ENCODE data around the gene KCTD4.
"Not testable (repeated sequence)": the region's sequence is repeated elsewhere in the genome, so short reads cannot be mapped to it uniquely, and the experiment has no call there.

KCTD4 gene

DNA sequence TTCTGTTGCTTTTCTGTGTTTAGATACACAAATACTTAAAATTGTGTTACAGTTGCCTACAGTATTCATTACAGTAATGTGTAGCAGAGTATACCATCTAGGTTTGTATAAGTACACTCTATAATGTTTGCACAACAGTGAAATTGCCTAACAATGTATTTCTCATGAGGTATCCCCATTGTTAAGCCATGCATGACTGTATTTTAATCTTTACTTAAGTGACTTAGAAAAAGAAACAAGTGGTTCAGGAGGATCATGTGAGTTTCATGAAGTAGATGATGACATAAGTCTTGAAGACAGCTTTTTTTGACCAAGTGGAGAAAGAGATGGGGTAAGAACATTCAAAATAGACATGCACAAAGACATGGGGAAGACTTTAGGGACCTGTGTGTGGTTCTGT lies 8.4 kb upstream of the KCTD4 start:
- DNase-seq: no peak

DNA sequence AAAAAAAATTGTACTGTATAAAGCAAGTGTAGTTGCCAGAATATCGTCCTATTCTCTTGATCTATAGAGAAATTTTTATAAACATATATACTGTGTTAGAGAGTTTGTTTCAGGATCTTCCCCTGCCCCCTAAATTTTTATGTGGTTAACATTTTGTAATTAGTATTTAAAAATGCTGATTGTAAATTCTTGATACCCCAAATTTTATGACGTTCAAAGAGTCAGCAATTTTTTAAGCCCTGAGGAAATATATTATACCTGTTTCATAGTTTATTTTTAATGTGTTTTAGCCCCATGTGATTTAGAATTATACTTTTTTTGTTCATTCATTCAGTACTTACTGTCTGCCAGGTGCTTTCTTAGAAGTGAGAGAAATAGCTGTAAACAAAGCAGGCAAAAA lies 7.3 kb upstream of the KCTD4 start:
- no peak for DNase-seq

GRCh38 chr13:45207319-45207718 lies 6.5 kb upstream of the KCTD4 start:
- DNase-seq: no peak

DNA sequence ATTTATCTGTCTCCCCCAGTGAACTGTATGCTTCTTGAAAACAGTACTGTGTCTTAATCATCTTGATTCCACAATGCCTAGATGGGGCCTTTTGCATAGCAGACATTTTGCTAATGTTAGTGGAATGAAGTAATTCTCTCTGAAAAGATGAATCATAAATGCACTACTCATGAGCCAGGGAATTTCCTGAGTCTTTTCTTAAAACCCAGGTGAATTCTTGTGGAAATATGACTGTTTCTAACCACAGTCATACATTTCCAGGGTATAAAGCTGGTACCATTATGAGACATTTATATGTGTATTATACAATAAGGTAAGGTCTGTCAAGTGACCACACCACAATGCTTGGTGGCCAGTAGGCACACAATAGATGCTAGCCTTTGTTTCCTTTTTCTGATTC lies 5.5 kb upstream of the KCTD4 start:
- DNase-seq: no peak

DNA sequence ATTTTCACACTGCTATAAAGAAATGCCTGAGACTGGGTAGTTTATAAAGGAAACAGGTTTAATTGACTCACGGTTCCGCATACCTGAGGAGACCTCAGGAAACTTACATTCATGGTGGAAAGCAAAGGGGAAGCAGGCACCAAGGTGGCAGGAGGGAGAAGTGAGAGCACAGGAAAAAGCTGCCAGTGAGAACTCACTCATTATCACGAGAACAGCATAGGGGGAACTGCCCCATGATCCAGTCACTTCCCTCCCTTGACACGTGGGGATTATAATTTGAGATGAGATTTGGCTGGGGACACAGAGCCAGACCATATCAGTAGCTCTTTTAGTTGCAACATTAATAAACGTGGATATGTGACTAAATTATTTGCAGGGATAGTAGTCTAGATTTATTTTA lies 4.3 kb upstream of the KCTD4 start:
- DNase-seq: no peak

GRCh38 chr13:45199711-45200110 lies 1.1 kb downstream of the KCTD4 start:
- no peak for DNase-seq

- no peak for DNase-seq
Measured at GRCh38 chr13:45198924-45199323, 1.9 kb downstream of the KCTD4 start.

DNA sequence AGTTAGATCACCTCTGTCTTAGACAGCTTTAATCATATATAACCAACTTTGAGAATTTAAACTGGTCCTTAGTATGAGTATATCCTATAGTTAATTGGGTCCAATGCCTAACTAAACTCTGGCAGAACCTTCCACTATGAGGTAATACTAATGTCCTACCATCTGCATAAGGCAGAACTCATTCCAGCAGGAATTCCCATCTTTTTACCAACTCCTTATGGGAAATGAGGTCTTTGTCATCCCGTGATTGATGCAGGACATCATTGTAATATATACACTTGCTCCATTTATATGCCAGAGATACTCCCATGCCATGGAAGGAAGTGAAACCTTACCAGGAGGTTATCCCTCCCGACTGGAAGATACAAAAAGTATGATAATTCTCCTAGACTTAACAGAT lies 2.8 kb downstream of the KCTD4 start:
- no peak for DNase-seq

GRCh38 chr13:45196622-45197021 lies 4.2 kb downstream of the KCTD4 start:
- DNase-seq: no peak

DNA sequence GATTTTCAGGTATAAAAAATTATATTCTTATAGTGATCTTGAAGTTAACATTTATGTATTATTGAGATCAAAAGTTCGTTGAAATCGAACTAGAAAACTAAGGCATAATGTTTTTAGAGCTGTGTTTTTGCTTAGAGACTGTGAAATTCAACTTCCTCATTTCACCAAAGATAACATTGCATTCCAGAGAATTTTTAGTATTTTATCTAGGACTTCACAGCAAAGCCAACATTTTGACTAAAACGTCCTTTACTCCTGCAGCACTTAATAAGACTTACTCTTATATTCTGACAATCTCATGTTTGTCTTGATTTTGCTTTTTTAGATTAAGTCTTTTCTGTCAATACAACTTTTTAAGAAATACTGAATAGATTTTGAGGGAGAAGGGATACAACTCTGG lies 4.7 kb downstream of the KCTD4 start:
- DNase-seq: no peak

DNA sequence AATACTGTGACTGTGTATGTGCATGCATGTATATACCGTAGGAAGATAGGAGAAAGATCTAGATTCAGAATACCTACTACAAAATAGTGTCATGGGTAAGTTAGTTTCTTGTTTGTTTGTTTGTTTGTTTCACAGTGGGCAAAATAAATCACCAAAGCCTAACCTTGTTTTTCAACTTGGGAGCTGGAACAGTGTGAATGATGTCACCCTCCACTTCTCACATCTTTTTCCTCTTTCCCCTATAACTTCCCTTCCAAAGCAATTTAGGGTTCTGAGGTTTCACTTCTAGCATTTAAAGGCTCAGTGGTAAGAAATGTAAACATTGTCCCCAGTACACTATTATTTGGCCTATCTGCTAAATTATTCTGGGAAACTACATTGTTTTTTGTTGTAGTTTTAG lies 5.4 kb downstream of the KCTD4 start:
- DNase-seq: no peak

GRCh38 chr13:45194081-45194939 lies 6.5 kb downstream of the KCTD4 start:
- no peak for DNase-seq

GRCh38 chr13:45191874-45192273 lies 9.0 kb downstream of the KCTD4 start:
- DNase-seq: no peak

GRCh38 chr13:45189511-45189910 lies 11.3 kb downstream of the KCTD4 start:
- DNase-seq: not testable (repeated sequence)

DNA sequence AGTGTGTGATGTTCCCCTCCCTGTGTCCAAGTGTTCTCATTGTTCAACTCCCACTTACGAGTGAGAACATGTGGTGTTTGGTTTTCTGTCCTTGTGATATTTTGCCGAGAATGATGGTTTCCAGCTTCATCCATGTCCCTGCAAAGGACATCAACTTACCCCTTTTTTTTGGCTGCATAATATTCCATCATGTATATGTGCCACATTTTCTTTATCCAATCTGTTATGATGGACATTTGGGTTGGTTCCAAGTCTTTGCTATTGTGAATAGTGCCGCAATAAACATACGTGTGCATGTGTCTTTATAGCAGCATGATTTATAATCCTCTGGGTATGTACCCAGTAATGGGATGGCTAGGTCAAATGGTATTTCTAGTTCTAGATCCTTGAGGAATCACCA lies 11.8 kb downstream of the KCTD4 start:
- DNase-seq: not testable (repeated sequence)

DNA sequence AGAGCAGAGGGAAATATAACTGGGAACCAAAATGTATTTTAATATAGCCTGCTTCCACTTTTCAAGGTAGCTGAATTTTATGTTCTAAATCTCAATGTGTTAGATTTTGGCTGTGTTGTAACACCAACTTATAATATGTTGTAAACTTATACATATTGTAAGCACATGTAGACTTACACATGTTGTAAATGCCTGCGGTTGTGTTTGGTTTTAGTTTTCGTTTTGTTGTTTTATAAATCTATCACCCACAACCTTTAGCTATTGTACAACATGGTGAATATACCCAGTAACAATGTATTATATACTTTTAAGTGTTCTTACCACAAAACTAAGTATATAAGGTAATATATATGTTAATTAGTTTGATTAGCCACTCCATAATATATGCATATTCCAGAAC lies 15.6 kb downstream of the KCTD4 start:
- no peak for DNase-seq

DNA sequence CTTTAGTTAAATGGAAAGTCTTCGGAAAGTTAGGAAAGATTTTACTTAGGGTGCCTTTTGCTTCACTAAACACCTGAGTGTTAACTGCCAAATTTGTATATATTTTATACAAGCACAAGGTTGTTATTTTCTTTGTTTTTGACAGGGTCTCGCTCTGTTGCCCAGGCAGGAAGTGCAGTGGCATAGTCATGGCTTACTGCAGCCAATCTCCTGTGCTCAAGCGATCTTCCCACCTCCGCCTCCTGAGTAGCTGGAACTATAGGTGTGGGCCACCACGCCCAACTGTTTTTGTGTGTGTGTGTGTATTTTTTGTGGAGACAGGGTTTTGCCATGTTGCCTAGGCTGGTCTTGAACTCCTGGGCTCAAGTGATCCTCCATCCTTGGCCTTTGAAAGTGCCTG lies 16.2 kb downstream of the KCTD4 start:
- no peak for DNase-seq

DNA sequence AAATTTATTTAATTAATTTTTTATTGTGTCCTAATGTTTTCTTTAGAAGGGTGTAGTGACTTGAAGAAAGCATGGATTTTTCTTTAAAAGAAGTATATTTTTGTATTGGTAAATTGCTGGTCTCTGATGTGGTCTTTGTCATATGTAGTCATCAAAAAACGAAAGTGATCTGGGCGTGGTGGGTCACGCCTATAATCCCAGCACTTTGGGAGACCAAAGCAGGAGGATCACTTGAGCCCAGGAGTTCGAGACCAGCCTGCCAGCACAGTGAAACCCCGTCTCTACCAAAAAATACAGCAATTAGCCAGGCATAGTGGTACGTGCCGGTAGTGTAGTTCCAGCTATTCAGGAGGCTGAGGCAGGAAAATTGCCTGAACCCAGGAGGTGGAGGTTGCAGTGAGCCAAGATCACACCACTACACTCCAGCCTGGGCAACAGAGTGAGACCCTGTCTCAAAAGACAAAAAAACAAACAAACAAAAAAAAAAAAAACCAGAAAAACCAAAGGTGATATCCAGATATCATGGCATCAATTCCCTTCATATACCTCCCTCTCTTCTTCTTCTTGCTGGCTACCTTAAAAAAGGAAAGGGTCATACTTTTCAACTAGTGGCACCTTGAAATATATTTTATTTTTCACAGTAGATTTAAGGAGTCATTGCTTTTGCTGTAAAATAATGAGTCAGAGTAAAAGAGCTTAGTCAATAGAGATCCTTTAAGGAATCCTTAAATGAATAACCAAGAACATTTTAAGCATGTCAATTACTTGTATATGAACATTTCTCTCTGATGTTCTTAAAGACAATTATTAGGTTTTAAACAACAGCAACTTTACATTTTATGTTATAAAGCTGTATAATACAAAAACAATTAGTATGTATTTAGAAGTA lies 19.9 kb downstream of the KCTD4 start:
- DNase-seq: no peak

- no peak for DNase-seq
Measured at GRCh38 chr13:45180303-45180702, 20.5 kb downstream of the KCTD4 start.

DNA sequence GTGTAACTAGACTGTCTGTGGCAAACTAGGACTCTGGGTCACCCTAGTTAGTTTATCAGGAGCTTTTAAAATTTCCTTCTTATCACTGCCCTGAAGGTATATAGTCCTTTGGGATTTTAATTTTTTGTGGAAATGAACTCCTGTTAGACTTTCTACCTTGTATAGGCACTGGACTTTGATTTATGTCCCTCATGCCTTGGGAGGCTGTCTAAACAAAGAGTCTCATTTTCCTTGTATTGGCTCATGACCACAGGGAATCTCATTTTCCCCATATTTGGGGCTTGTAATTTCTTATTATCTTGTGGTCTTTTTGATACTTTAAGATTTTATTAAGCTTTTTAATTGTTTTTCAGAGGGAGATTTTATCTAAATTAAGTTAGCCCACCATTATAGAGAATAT lies 21.4 kb downstream of the KCTD4 start:
- DNase-seq: no peak

GRCh38 chr13:45178349-45179162 lies 22.3 kb downstream of the KCTD4 start:
- no peak for DNase-seq

- DNase-seq: no peak
Measured at GRCh38 chr13:45174478-45174877, 26.4 kb downstream of the KCTD4 start.

DNA sequence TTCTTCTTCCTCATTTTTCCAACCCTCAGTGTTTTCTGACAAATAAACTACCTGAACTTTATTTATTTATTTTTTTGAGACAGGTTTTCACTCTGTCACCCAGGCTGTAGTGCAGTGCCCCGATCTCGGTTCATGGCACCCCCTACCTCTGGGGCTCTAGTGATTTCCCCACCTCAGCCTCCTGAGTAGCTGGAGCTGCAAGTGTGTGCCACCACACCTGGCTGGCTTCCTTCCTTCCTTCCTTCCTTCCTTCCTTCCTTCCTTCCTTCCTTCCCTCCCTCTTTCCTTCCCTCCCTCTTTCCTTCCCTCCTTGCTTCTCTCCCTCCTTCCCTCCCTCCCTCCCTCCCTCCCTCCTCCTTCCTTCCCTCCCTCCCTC lies 32.3 kb downstream of the KCTD4 start:
- DNase-seq: no peak

Data from activated CD8-positive, alpha-beta memory T cell treated with anti-CD3 and anti-CD28 coated beads, Interleukin-2, amount 50 U/mL, for 48 hours (primary cell).